ENCODE data around the gene DNHD1. TPM values are rescaled to one million over a fixed set of nuclear protein-coding genes. Genes with fewer than 3 reads are reported as not detected.

Gene DNHD1
- total and polyA plus RNA-seq, 2 of the 8 experiments (the other 6 are each of a cell fraction or from before 2014, with no cell fraction given): 5.0 to 6.8 TPM

GRCh38 chr11:6615882-6616585, 119.0 kb downstream of the DNHD1 start (continued):
- TF ChIP-seq CHD7 (IDR thresholded peaks at IDR 0.05; ENCODE audit: insufficient replicate concordance, low read length) (no peak), PHF8 (conservative IDR thresholded peaks at IDR 0.05; ENCODE audit: low read depth, low read length) (no peak), CTCF (IDR thresholded peaks at IDR 0.05; ENCODE audit: control extremely low read depth in 1 of 3, insufficient read depth in 1 of 3, low read depth in 1 of 3, low read length in 3 of 3) (no peak)

Data from H1 (cell line).